Measurements from ENCODE around the gene AK1.

Gene AK1

GRCh38 chr9:127912882-127913281 is 35.4 kb upstream of the AK1 start:
- H3K4me3 ChIP-seq (ENCODE audit: low read depth, low read length), result no peak overlapping the region
- DNase-seq (ENCODE audit: low read depth), result no peak
- TF ChIP-seq MYC (IDR thresholded peaks at IDR 0.05; ENCODE audit: low read depth, low read length) (no peak), POLR2A (IDR thresholded peaks at IDR 0.05; ENCODE audit: extremely low read depth, insufficient read length) (no peak), MAX (IDR thresholded peaks at IDR 0.05; ENCODE audit: low read depth, low read length) (no peak)
- TF ChIP-seq, protein P1, sequence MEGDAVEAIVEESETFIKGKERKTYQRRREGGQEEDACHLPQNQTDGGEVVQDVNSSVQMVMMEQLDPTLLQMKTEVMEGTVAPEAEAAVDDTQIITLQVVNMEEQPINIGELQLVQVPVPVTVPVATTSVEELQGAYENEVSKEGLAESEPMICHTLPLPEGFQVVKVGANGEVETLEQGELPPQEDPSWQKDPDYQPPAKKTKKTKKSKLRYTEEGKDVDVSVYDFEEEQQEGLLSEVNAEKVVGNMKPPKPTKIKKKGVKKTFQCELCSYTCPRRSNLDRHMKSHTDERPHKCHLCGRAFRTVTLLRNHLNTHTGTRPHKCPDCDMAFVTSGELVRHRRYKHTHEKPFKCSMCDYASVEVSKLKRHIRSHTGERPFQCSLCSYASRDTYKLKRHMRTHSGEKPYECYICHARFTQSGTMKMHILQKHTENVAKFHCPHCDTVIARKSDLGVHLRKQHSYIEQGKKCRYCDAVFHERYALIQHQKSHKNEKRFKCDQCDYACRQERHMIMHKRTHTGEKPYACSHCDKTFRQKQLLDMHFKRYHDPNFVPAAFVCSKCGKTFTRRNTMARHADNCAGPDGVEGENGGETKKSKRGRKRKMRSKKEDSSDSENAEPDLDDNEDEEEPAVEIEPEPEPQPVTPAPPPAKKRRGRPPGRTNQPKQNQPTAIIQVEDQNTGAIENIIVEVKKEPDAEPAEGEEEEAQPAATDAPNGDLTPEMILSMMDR (IDR thresholded peaks at IDR 0.05; ENCODE audit: low read depth, low read length), result no peak

DNA sequence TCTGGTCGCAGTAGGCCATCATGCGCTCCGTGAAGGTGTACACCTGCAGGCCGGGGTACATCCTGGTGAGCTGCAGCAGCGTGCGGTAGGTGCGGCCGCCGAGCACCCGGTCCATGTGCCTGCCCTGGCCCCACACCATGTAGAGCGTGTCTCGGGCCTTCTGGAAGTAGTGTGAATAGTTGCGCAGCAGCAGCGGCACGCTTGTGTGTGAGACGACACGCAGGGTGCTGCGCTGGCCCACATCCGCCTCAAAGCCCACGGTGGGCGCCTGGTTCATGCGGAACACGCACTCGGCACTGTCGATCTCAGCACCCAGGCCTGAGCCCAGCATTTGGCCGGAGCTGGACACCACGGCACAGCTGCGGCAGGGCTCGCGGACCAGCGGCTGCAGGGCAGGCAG is 34.8 kb upstream of the AK1 start:
- DNase-seq (ENCODE audit: low read depth), result no peak
- H3K4me3 ChIP-seq (ENCODE audit: low read depth, low read length), result no peak overlapping the region
- TF ChIP-seq MYC (IDR thresholded peaks at IDR 0.05; ENCODE audit: low read depth, low read length), result no peak

DNA sequence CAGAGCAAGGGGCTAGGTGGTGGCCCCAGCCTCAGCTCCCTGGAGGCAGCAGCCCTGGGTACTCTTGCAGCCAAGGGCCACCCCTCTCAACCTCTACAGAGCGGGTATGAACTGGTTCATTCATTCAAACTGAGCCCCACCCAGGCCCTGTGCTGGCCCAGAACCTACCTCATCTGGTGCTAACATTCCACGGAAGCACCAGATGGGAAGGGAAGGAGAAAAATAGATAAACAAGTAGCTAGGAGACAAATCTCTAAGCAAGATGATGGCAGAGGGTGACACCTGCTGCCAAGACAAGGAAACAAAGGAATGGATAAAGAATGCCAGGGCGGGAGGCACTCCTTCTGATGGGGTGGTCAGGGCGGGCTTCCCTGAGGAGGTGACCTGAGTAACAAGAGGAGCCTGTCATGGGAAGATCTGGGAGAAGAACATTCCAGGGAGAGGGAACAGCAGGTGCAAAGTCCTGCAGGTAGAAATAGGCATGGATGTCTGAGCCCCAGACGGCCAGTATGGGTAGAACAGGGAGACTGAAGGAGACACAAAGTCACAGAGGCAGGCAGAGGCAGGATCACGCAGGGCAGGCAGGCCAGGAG is 33.2 kb upstream of the AK1 start:
- H3K4me3 ChIP-seq (ENCODE audit: low read depth, low read length), result no peak overlapping the region
- TF ChIP-seq MYC (IDR thresholded peaks at IDR 0.05; ENCODE audit: low read depth, low read length), result no peak
- no peak for TF ChIP-seq POLR2A (IDR thresholded peaks at IDR 0.05; ENCODE audit: extremely low read depth, insufficient read length)
- TF ChIP-seq, protein P1 (IDR thresholded peaks at IDR 0.05; ENCODE audit: low read depth, low read length), result peak; percentile 16
- no peak for DNase-seq (ENCODE audit: low read depth)

- no peak for TF ChIP-seq MYC (IDR thresholded peaks at IDR 0.05; ENCODE audit: low read depth, low read length)
- TF ChIP-seq, protein P1 (IDR thresholded peaks at IDR 0.05; ENCODE audit: low read depth, low read length), result no peak
- no peak for DNase-seq (ENCODE audit: low read depth)
- H3K4me3 ChIP-seq (ENCODE audit: low read depth, low read length), result no peak overlapping the region
These were observed 32.4 kb upstream of the AK1 start for GRCh38 chr9:127909839-127910273.

DNA sequence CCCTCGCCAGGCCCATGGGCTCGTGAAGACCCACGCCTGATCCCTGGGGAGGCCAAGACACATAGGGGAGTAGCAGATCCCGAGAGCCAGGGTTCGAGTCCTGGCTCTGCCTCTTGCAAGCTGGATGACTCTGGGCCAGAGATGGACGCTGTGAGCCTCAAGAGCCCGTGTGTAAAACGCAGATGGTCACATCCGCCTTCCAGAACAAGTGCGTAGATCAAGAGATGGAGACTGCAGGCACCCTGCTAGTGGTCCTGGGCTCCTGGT is 31.1 kb upstream of the AK1 start:
- no peak overlapping the region for H3K4me3 ChIP-seq (ENCODE audit: low read depth, low read length)
- TF ChIP-seq, protein P1 (IDR thresholded peaks at IDR 0.05; ENCODE audit: low read depth, low read length), result no peak
- no peak for TF ChIP-seq MAX (IDR thresholded peaks at IDR 0.05; ENCODE audit: low read depth, low read length)
- no peak for TF ChIP-seq POLR2A (IDR thresholded peaks at IDR 0.05; ENCODE audit: extremely low read depth, insufficient read length)
- TF ChIP-seq MYC (IDR thresholded peaks at IDR 0.05; ENCODE audit: low read depth, low read length), result no peak
- DNase-seq (ENCODE audit: low read depth), result no peak

GRCh38 chr9:127907867-127908659 is 30.6 kb upstream of the AK1 start:
- no peak overlapping the region for H3K4me3 ChIP-seq (ENCODE audit: low read depth, low read length)
- TF ChIP-seq MAX (IDR thresholded peaks at IDR 0.05; ENCODE audit: low read depth, low read length), result no peak
- TF ChIP-seq, protein P1 (IDR thresholded peaks at IDR 0.05; ENCODE audit: low read depth, low read length), result no peak
- no peak for DNase-seq (ENCODE audit: low read depth)
